Measurements from ENCODE around the gene ACSS2. TPM values are rescaled to one million over a fixed set of nuclear protein-coding genes. Genes with fewer than 3 reads are reported as not detected.

The ACSS2 gene
- total and polyA plus RNA-seq, 10 of the 15 experiments (the other 5 are each of a cell fraction or from before 2014, with no cell fraction given), result 2.8 to 37.2 (median 24.2) TPM

DNA sequence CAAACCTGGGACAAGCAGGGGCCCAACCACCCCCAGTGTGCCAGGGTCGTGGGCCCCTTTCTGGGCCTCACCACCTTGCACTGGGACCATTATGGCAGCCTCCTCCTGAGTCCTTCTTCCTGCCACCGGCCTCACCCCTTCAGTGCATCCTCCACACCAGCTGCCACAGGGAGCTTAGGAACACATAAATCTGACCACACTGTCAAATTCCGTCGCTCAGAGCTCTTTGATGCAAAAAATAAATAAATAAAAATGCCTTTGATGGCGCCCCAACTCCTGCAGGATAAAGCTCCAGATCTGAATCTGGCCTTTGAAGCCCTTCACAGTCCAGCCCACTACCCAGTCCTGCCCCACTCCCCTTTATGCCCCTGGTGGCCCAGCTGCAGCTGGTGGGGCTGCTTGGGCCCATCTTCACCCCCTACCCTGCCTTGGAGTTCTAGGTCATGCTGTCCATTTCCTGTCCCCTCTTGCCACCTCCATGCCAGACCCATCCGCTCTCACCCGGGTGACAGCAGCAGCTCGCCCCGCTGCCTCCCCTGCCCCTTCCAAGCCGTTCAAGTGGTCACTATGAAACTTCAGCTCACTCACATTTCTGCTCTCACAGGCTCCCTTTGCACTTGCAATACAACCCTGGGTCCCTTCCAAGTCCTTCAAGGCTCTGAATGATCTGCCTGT is 95.3 kb downstream of the ACSS2 start:
- 52% methylated on average over 10 of the region's 10 CpGs for WGBS (ENCODE audit: insufficient coverage, insufficient replicate concordance, low lambda C conversion rate, missing lambda C conversion rate)
- Histone ChIP-seq H4K20me1 (ENCODE audit: control insufficient read depth, insufficient read depth) (no peaks in the 10 kb centered on the region), H3K4me1 (ENCODE audit: control insufficient read depth, insufficient read depth, low read length) (no peaks in the 10 kb centered on the region), H3K27ac (ENCODE audit: control insufficient read depth, insufficient read depth) (no peak overlapping the region), H3K4me2 (ENCODE audit: control insufficient read depth, insufficient read depth) (no peak overlapping the region), H3K27me3 (replicated peaks in 1 of 2; ENCODE audit: control insufficient read depth in 2 of 2, insufficient read depth in 2 of 2, low read length in 1 of 2) (no peaks in the 10 kb centered on the region), H3K9me3 (replicated peaks; ENCODE audit: control insufficient read depth, insufficient read depth, low read length) (no peaks in the 10 kb centered on the region), H2AFZ (ENCODE audit: control insufficient read depth, low read depth, low read length) (no peak overlapping the region), H3K79me2 (ENCODE audit: control insufficient read depth, insufficient read depth, low read length) (no peaks in the 10 kb centered on the region), H3K9ac (ENCODE audit: control insufficient read depth, insufficient read depth, low read length) (no peak overlapping the region), H3K36me3 (ENCODE audit: control insufficient read depth in 2 of 2, insufficient read depth in 2 of 2, low read length in 1 of 2) (no peaks in the 10 kb centered on the region), H3K4me3 (no peak overlapping the region)
- TF ChIP-seq SREBF1 (IDR thresholded peaks at IDR 0.05; ENCODE audit: low read length), result no peak
- TF ChIP-seq NR2F1 (conservative IDR thresholded peaks at IDR 0.05), result no peak
- TF ChIP-seq POLR2AphosphoS5 (IDR thresholded peaks at IDR 0.05; ENCODE audit: low read length), result no peak
- no peak for TF ChIP-seq SMAD1 (IDR thresholded peaks at IDR 0.05; ENCODE audit: low read depth, partially characterized antibody)
- no peak for TF ChIP-seq IRF4 (IDR thresholded peaks at IDR 0.05; ENCODE audit: low read depth, low read length)
- TF ChIP-seq RCOR1 (conservative IDR thresholded peaks at IDR 0.05; ENCODE audit: low read depth, low read length), result no peak
- TF ChIP-seq SMAD5 (IDR thresholded peaks at IDR 0.05; ENCODE audit: low read depth), result no peak
- TF ChIP-seq, protein P1, sequence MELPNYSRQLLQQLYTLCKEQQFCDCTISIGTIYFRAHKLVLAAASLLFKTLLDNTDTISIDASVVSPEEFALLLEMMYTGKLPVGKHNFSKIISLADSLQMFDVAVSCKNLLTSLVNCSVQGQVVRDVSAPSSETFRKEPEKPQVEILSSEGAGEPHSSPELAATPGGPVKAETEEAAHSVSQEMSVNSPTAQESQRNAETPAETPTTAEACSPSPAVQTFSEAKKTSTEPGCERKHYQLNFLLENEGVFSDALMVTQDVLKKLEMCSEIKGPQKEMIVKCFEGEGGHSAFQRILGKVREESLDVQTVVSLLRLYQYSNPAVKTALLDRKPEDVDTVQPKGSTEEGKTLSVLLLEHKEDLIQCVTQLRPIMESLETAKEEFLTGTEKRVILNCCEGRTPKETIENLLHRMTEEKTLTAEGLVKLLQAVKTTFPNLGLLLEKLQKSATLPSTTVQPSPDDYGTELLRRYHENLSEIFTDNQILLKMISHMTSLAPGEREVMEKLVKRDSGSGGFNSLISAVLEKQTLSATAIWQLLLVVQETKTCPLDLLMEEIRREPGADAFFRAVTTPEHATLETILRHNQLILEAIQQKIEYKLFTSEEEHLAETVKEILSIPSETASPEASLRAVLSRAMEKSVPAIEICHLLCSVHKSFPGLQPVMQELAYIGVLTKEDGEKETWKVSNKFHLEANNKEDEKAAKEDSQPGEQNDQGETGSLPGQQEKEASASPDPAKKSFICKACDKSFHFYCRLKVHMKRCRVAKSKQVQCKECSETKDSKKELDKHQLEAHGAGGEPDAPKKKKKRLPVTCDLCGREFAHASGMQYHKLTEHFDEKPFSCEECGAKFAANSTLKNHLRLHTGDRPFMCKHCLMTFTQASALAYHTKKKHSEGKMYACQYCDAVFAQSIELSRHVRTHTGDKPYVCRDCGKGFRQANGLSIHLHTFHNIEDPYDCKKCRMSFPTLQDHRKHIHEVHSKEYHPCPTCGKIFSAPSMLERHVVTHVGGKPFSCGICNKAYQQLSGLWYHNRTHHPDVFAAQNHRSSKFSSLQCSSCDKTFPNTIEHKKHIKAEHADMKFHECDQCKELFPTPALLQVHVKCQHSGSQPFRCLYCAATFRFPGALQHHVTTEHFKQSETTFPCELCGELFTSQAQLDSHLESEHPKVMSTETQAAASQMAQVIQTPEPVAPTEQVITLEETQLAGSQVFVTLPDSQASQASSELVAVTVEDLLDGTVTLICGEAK (IDR thresholded peaks at IDR 0.05; ENCODE audit: borderline replicate concordance), result no peak
- no peak for TF ChIP-seq TCF7 (IDR thresholded peaks at IDR 0.05; ENCODE audit: borderline replicate concordance)
- no peak for TF ChIP-seq MEF2B (IDR thresholded peaks at IDR 0.05; ENCODE audit: partially characterized antibody, poor library complexity, severe bottlenecking)
- TF ChIP-seq FOS (IDR thresholded peaks at IDR 0.05; ENCODE audit: borderline replicate concordance, extremely low read depth, insufficient read length), result no peak
- no peak for TF ChIP-seq GABPA (IDR thresholded peaks at IDR 0.05; ENCODE audit: low read depth)
- TF ChIP-seq HDGF (IDR thresholded peaks at IDR 0.05), result no peak
- TF ChIP-seq, protein P2, sequence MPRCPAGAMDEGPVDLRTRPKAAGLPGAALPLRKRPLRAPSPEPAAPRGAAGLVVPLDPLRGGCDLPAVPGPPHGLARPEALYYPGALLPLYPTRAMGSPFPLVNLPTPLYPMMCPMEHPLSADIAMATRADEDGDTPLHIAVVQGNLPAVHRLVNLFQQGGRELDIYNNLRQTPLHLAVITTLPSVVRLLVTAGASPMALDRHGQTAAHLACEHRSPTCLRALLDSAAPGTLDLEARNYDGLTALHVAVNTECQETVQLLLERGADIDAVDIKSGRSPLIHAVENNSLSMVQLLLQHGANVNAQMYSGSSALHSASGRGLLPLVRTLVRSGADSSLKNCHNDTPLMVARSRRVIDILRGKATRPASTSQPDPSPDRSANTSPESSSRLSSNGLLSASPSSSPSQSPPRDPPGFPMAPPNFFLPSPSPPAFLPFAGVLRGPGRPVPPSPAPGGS (IDR thresholded peaks at IDR 0.05; ENCODE audit: borderline replicate concordance, insufficient read depth, low read depth, low read length, poor library complexity, severe bottlenecking), result no peak
- TF ChIP-seq, protein P3, sequence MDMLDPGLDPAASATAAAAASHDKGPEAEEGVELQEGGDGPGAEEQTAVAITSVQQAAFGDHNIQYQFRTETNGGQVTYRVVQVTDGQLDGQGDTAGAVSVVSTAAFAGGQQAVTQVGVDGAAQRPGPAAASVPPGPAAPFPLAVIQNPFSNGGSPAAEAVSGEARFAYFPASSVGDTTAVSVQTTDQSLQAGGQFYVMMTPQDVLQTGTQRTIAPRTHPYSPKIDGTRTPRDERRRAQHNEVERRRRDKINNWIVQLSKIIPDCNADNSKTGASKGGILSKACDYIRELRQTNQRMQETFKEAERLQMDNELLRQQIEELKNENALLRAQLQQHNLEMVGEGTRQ (IDR thresholded peaks at IDR 0.05; ENCODE audit: borderline replicate concordance, low read depth, low read length), result no peak
- TF ChIP-seq MYB (IDR thresholded peaks at IDR 0.05; ENCODE audit: borderline replicate concordance, low read depth, low read length), result no peak
- TF ChIP-seq RAD51 (IDR thresholded peaks at IDR 0.05), result no peak
- TF ChIP-seq, protein P4, sequence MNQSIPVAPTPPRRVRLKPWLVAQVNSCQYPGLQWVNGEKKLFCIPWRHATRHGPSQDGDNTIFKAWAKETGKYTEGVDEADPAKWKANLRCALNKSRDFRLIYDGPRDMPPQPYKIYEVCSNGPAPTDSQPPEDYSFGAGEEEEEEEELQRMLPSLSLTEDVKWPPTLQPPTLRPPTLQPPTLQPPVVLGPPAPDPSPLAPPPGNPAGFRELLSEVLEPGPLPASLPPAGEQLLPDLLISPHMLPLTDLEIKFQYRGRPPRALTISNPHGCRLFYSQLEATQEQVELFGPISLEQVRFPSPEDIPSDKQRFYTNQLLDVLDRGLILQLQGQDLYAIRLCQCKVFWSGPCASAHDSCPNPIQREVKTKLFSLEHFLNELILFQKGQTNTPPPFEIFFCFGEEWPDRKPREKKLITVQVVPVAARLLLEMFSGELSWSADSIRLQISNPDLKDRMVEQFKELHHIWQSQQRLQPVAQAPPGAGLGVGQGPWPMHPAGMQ (IDR thresholded peaks at IDR 0.05; ENCODE audit: borderline replicate concordance), result no peak
- in situ Hi-C loops (cut with MboI) (no loop called here), intact Hi-C loops (cut with micrococcal nuclease; ENCODE audit: unreplicated experiment) (no loop called here)
- no TSS peak for BruUV-seq (replicated peaks)
- ChIA-PET POLR2A (no interaction called here), CTCF (no interaction called here), RAD21 (ENCODE audit: unreplicated experiment) (no interaction called here), SMC1A (ENCODE audit: uncharacterized antibody, unreplicated experiment) (no interaction called here)
- FAIRE-seq, result no peak
- no peak for ATAC-seq
- DNase-seq (ENCODE audit: low read depth, low spot score), result no peak

All from GM12878 (cell line).